Neural progenitor cell (in vitro differentiated cells): ENCODE results near the gene FBXO7.

Experiments used
- EZH2 ChIP-seq: fragments of 200-600 bp; sonication (generic); IDR thresholded peaks from 2 replicates; pipeline ENCODE4 v1.6.1; 2017; ENCODE audit warnings: antibody characterized with exemption, mild to moderate bottlenecking, moderate library complexity
- EZH2phosphoT487 ChIP-seq: fragments of 200-600 bp; sonication (generic); IDR thresholded peaks from 2 replicates; pipeline ENCODE4 v1.6.1; 2017; ENCODE audit warnings: antibody characterized with exemption
- TF ChIP-seq, protein P1 (sequence below): fragments of 200-600 bp; sonication (generic); IDR thresholded peaks from 2 replicates; pipeline ENCODE4 v1.5.1; 2017; ENCODE audit warnings: antibody characterized with exemption, mild to moderate bottlenecking

- TF ChIP-seq, protein P1, sequence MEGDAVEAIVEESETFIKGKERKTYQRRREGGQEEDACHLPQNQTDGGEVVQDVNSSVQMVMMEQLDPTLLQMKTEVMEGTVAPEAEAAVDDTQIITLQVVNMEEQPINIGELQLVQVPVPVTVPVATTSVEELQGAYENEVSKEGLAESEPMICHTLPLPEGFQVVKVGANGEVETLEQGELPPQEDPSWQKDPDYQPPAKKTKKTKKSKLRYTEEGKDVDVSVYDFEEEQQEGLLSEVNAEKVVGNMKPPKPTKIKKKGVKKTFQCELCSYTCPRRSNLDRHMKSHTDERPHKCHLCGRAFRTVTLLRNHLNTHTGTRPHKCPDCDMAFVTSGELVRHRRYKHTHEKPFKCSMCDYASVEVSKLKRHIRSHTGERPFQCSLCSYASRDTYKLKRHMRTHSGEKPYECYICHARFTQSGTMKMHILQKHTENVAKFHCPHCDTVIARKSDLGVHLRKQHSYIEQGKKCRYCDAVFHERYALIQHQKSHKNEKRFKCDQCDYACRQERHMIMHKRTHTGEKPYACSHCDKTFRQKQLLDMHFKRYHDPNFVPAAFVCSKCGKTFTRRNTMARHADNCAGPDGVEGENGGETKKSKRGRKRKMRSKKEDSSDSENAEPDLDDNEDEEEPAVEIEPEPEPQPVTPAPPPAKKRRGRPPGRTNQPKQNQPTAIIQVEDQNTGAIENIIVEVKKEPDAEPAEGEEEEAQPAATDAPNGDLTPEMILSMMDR: no peak
- no peak for TF ChIP-seq EZH2phosphoT487
- no peak for TF ChIP-seq EZH2
Observed at GRCh38 chr22:32517921-32518320, 43.3 kb downstream of the FBXO7 start.
